Caco-2 (cell line): ENCODE measurements around the gene PDS5B. TPM values are rescaled to one million over a fixed set of nuclear protein-coding genes. Genes with fewer than 3 reads are reported as not detected.
"Not testable (repeated sequence)": the region's sequence is repeated elsewhere in the genome, so short reads cannot be mapped to it uniquely, and the experiment has no call there.

Experiments
- BruUV-seq: library from RNA; stranded (reverse); fragments of 400-500 nt; replicated peaks from 2 replicates; lab custom pipeline; 2021; lab: Mats Ljungman, UMichigan
- CTCF ChIA-PET: fragments of 300-600 bp; sonication (Branson Sonifier 250); formaldehyde crosslinking; loops from one replicate; lab custom pipeline; 2022; ENCODE audit warnings: antibody characterized with exemption; lab: Charles Lee
- POLR2A ChIA-PET: fragments of 300-600 bp; sonication (Branson Sonifier 250); formaldehyde crosslinking; loops from one replicate; lab custom pipeline; 2022; ENCODE audit warnings: antibody characterized with exemption; lab: Charles Lee
- DNase-seq, 2 experiments: peaks; one replicate each; pipeline versions ENCODE4 v3.0.0 to v3.0.0-alpha.2; 2020 to 2022
- H3K27me3 ChIP-seq: replicated peaks from 2 replicates; pipeline ENCODE4 v1.6.0; 2011; ENCODE audit warnings: low read length; ENCODE audit not compliant: control insufficient read depth, insufficient read depth
- H3K36me3 ChIP-seq: 2 replicates; pipeline ENCODE4 v1.5.1; 2011; ENCODE audit warnings: low read length; ENCODE audit not compliant: control insufficient read depth, insufficient read depth
- H3K4me1 ChIP-seq: fragments of 250-450 bp; sonication (Bioruptor Pico); 2 replicates; pipeline ENCODE4 v1.5.1; 2020; ENCODE audit warnings: mild to moderate bottlenecking
- H3K4me3 ChIP-seq: 2 replicates; pipeline ENCODE4 v1.5.1; 2011; ENCODE audit warnings: low read depth, mild to moderate bottlenecking, control low read depth, low read length
- H3K9me3 ChIP-seq: fragments of 250-450 bp; sonication (Bioruptor Pico); 2 replicates; pipeline ENCODE4 v1.5.1; 2020; ENCODE audit warnings: mild to moderate bottlenecking, moderate library complexity
- H3K27ac Mint-ChIP-seq: one replicate; pipeline ENCODE4 v1.8.0; 2022; ENCODE audit warnings: mixed read lengths; ENCODE audit not compliant: unreplicated experiment
- H3K27me3 Mint-ChIP-seq: one replicate; pipeline ENCODE4 v1.8.0; 2022; ENCODE audit warnings: mixed read lengths; ENCODE audit not compliant: insufficient read depth, unreplicated experiment
- H3K36me3 Mint-ChIP-seq: one replicate; pipeline ENCODE4 v1.8.0; 2022; ENCODE audit warnings: mild to moderate bottlenecking, mixed read lengths; ENCODE audit not compliant: insufficient read depth, unreplicated experiment
- H3K4me1 Mint-ChIP-seq: one replicate; pipeline ENCODE4 v1.8.0; 2022; ENCODE audit warnings: low read depth, mixed read lengths; ENCODE audit not compliant: unreplicated experiment
- H3K4me3 Mint-ChIP-seq: one replicate; pipeline ENCODE4 v1.8.0; 2022; ENCODE audit warnings: mild to moderate bottlenecking, moderate library complexity, mixed read lengths; ENCODE audit not compliant: unreplicated experiment
- H3K9me3 Mint-ChIP-seq: one replicate; pipeline ENCODE4 v1.8.0; 2022; ENCODE audit warnings: mixed read lengths; ENCODE audit not compliant: unreplicated experiment
- CTCF ChIP-seq, 2 experiments: fragments of 200-600 bp in 1 of 2; IDR thresholded peaks; 1 replicate in 1 of 2; 2 replicates in 1 of 2; pipeline versions ENCODE4 v1.5.1 to v1.8.0; 2011 to 2022; ENCODE audit warnings: antibody characterized with exemption in 1 of 2, control low read depth in 1 of 2, inconsistent platforms in 1 of 2, low read depth in 1 of 2, low read length in 1 of 2, mild to moderate bottlenecking in 1 of 2, moderate library complexity in 1 of 2; ENCODE audit not compliant: insufficient read depth in 1 of 2, severe bottlenecking in 1 of 2, unreplicated experiment in 1 of 2
- intact Hi-C: fragments of 100-400 bp; cut with micrococcal nuclease; formaldehyde crosslinking; loops from one replicate; pipeline ENCODE4 v1.10.0; 2022; ENCODE audit not compliant: unreplicated experiment
- total RNA-seq: library from RNA; stranded (reverse); gene quantifications from 2 replicates; pipeline ENCODE4 v1.2.3, GENCODE V29; 2022

PDS5B gene
- total RNA-seq, 1 experiment from 2014 or later: 54.9 TPM

GRCh38 chr13:32707471-32707870 lies 121.2 kb downstream of the PDS5B start:
- no peak for DNase-seq
- H3K4me1 ChIP-seq: peaks cover 10% of the 10 kb centered on the region
- no peaks in the 10 kb centered on the region for H3K27me3 ChIP-seq
- H3K9me3 ChIP-seq: no peaks in the 10 kb centered on the region
- Mint-ChIP-seq H3K9me3 (peaks cover 5% of the 10 kb centered on the region), H3K4me1 (peaks cover 3% of the 10 kb centered on the region), H3K4me3 (no peak overlapping the region), H3K27me3 (no peaks in the 10 kb centered on the region), H3K27ac (no peak overlapping the region), H3K36me3 (peaks cover 40% of the 10 kb centered on the region)
- H3K4me3 ChIP-seq: no peak overlapping the region
- TF ChIP-seq CTCF (IDR thresholded peaks at IDR 0.05; ENCODE audit: insufficient read depth in 1 of 2, low read depth in 1 of 2, low read length in 1 of 2, severe bottlenecking in 1 of 2, unreplicated experiment in 1 of 2): no peak
- intact Hi-C loops: no loop called here
- ChIA-PET POLR2A (no interaction called here), CTCF (no interaction called here)
- BruUV-seq: no TSS peak
- no peaks in the 10 kb centered on the region; the same call in 1 of the 2 replicates for H3K36me3 ChIP-seq

GRCh38 chr13:32713397-32713796 lies 127.1 kb downstream of the PDS5B start:
- H3K27ac Mint-ChIP-seq: peak overlapping the region; percentile 77
- Histone ChIP-seq H3K4me3 (no peak overlapping the region), H3K4me1 (peaks cover 17% of the 10 kb centered on the region), H3K36me3 (no peaks in the 10 kb centered on the region; the same call in 1 of the 2 replicates), H3K9me3 (peaks cover 25% of the 10 kb centered on the region), H3K27me3 (no peaks in the 10 kb centered on the region)
- H3K27me3 Mint-ChIP-seq: no peaks in the 10 kb centered on the region
- peaks cover 66% of the 10 kb centered on the region for H3K36me3 Mint-ChIP-seq
- no TSS peak for BruUV-seq
- peak overlapping the region; percentile 42 for H3K4me3 Mint-ChIP-seq
- peaks cover 20% of the 10 kb centered on the region for H3K9me3 Mint-ChIP-seq
- H3K4me1 Mint-ChIP-seq: peaks cover 16% of the 10 kb centered on the region
- POLR2A ChIA-PET: no interaction called here
- CTCF ChIA-PET: interaction anchor here (0.5 kb wide), 1 partner anchor 302 kb away, joined by 7 read pairs; no protein-coding TSS in a partner anchor
- intact Hi-C loops: no loop called here
- no peak for DNase-seq
- no peak for TF ChIP-seq CTCF (IDR thresholded peaks at IDR 0.05; ENCODE audit: insufficient read depth in 1 of 2, low read depth in 1 of 2, low read length in 1 of 2, severe bottlenecking in 1 of 2, unreplicated experiment in 1 of 2)

GRCh38 chr13:32716201-32716600 lies 129.9 kb downstream of the PDS5B start:
- H3K27me3 ChIP-seq, POLR2A ChIA-PET, BruUV-seq, intact Hi-C loops, CTCF ChIA-PET, H3K36me3 ChIP-seq, H3K4me3 ChIP-seq, H3K27ac Mint-ChIP-seq, H3K4me3 Mint-ChIP-seq, H3K27me3 Mint-ChIP-seq, DNase-seq: not testable (repeated sequence)
- peaks cover 20% of the 10 kb centered on the region for H3K9me3 Mint-ChIP-seq
- H3K4me1 ChIP-seq: peaks cover 17% of the 10 kb centered on the region
- H3K36me3 Mint-ChIP-seq: peaks cover 67% of the 10 kb centered on the region
- peaks cover 35% of the 10 kb centered on the region for H3K9me3 ChIP-seq
- peaks cover 16% of the 10 kb centered on the region for H3K4me1 Mint-ChIP-seq
